ENCODE data around the gene SPATS2.

Gene SPATS2

DNA sequence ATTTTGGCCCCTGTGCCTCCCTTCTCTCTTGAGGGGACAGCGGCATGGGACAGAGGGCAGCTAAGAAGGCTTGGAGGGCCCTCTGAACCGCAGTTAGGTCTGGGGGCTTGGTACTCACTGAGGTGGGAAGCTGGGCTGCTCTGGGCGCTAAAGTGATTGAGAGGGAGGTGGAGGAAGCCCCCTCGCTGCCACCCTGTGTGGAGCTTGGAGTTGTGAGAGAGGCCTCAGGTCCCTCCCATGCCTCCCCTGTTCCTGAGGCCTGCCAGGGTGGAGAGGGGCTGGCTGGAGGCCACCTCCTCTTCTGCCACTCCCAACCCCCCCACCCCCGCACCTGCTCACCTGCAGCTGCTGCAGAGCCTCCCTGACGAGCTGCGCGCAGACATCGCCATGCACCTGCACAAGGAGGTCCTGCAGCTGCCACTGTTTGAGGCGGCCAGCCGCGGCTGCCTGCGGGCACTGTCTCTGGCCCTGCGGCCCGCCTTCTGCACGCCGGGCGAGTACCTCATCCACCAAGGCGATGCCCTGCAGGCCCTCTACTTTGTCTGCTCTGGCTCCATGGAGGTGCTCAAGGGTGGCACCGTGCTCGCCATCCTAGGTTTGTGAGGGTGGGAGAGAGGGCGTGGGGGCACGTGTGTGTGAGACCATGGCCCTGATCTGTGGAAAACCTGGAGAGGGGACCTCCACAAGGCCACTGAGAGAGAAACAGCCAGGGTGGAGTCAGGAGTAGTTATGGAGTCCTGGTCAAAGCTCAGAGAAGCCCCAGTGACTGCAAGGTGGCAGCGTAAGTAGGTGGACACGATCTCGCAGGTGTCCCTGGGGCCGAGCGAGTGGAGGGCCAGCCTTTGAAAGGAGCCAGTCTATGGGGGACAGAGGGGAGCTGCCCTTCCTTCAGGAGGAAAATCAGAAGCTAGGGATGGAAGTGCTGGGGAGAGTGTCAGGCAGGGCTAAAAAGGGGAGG lies 182.8 kb downstream of the SPATS2 start:
- Mint-ChIP-seq H3K27me3 (peaks cover 2% of the 10 kb centered on the region), H3K4me3 (peak overlapping the region; percentile 51), H3K27ac (peak overlapping the region; percentile 83), H3K9me3 (no peaks in the 10 kb centered on the region), H3K36me3 (no peaks in the 10 kb centered on the region), H3K4me1 (peaks cover 9% of the 10 kb centered on the region)

DNA sequence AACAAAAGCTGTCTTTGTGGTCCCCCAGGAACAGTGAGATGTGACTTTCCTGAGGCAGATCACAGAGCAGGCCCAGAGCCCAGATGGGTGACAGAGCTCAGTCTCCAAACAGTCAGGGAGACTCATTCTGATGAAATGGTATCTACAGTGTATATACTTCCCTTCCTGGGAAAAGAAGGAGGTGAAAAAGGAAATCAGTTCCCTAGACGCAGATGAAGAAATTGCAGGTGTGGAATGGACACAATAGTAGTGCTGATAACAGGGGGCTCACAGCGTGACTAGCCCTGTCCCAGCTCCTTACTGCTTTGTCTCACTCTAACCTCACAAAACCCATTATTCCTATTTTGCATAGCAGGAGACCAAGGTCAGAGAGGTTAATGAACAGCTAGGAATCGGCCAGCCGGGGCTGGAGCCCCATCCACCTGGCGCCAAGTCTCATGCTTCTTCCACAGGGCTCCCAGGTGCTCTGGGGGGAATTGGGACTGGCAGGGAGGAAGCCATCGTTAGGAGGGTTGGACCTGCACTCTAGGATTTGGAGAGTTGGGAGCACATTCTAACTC lies 183.5 kb downstream of the SPATS2 start:
- no peaks in the 10 kb centered on the region for H3K36me3 Mint-ChIP-seq

DNA sequence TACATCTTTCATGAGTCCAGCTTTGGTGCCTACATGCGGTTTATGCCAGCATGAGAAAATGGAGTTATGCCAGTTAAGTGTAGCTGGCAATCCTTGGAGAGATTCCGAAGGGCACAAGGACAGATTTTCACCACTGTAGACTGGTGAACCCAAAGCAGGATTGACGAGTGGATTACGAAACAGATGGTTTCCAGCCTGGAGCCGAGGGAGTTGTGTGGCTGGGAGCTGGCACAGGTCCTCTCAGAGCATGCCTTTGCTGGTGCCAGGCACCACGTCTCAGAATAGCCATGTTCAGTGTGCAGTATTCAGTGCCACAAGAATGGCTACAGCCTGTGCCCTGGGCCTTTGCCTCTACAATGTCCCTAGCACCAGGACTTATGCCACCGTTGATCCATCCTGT lies 184.8 kb downstream of the SPATS2 start:
- no peaks in the 10 kb centered on the region for H3K9me3 Mint-ChIP-seq
- peaks cover 2% of the 10 kb centered on the region for H3K27me3 Mint-ChIP-seq
- H3K36me3 Mint-ChIP-seq, result no peaks in the 10 kb centered on the region
- H3K27ac Mint-ChIP-seq, result no peak overlapping the region
- no peak overlapping the region for H3K4me3 Mint-ChIP-seq
- peaks cover 12% of the 10 kb centered on the region for H3K4me1 Mint-ChIP-seq

More for the DNA sequence above, 183.5 kb downstream of the SPATS2 start:
- Mint-ChIP-seq H3K4me1 (peaks cover 9% of the 10 kb centered on the region), H3K27ac (no peak overlapping the region), H3K4me3 (no peak overlapping the region), H3K9me3 (no peaks in the 10 kb centered on the region), H3K27me3 (peaks cover 2% of the 10 kb centered on the region)

DNA sequence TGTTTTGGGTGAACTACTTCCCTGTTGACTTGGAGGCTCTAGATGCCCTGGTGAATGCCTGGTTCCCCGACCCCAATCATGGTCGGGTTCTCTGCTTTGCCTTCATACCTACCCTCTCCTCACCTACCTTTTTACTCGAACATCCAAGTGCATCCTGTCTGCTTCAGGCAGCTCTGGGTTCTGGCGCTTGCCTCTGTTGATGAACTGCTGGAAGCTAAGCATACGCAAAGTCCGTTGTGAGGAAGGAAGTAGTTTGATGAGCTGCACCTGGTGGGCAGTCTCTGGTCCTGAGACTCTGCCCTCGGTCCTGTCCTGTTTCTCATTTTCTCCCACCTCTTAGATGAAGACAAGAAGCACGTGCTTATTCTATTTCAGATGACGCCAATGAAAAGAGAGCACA lies 185.2 kb downstream of the SPATS2 start:
- H3K27ac Mint-ChIP-seq, result no peak overlapping the region
- H3K9me3 Mint-ChIP-seq, result no peaks in the 10 kb centered on the region
- no peaks in the 10 kb centered on the region for H3K36me3 Mint-ChIP-seq
- H3K4me1 Mint-ChIP-seq, result peaks cover 12% of the 10 kb centered on the region
- H3K4me3 Mint-ChIP-seq, result no peak overlapping the region
- peaks cover 2% of the 10 kb centered on the region for H3K27me3 Mint-ChIP-seq

DNA sequence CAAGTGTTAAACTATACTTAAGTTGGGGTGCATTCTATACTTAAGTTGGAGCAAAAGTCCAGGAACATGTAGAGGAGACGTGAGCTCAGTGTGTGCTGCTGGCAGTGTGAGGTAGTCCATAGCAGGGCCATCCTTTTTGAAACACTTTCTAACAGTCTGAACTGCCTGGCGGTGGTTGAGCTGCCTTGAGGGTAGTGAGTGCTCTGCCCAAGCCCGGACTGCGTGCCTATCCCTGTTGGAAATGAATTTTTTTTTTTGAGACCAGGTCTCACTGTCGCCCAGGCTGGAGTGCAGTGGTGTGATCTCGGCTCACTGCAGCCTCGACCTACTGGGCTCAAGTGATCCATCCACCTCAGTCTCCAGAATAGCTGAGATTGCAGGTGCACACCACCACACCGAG lies 185.6 kb downstream of the SPATS2 start:
- Mint-ChIP-seq H3K36me3 (no peaks in the 10 kb centered on the region), H3K4me1 (peaks cover 12% of the 10 kb centered on the region), H3K27me3 (peaks cover 2% of the 10 kb centered on the region), H3K4me3 (no peak overlapping the region), H3K27ac (no peak overlapping the region), H3K9me3 (no peaks in the 10 kb centered on the region)

DNA sequence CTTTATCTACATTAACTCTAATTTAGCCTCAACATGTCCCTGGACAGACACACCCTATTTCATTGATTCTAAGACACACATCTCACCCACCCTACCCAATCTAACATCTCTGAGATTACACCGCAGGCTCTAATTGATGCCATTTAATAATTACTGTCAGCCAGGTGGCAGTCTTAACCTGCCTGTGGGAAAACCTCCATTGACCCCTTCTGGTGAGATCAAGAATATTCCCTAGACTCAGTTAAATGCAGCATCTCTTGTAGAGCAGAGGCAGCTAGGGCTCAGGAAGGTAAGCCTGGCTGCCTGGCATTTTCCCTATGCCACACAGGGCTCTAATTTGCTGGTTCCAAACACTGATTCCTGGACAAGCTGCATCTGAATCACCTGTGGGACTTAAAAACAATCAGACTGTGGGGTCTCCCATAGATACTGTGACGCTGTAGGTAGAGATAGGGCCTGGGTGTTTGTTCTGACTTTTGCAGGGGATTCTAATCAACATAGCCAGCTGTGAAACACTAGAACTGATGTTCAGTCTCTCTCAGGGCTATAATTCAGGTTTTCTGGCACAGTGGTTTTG lies 186.3 kb downstream of the SPATS2 start:
- Mint-ChIP-seq H3K4me1 (peaks cover 7% of the 10 kb centered on the region), H3K9me3 (no peaks in the 10 kb centered on the region), H3K36me3 (no peaks in the 10 kb centered on the region), H3K4me3 (no peak overlapping the region), H3K27me3 (no peaks in the 10 kb centered on the region), H3K27ac (peak overlapping the region; percentile 43)

DNA sequence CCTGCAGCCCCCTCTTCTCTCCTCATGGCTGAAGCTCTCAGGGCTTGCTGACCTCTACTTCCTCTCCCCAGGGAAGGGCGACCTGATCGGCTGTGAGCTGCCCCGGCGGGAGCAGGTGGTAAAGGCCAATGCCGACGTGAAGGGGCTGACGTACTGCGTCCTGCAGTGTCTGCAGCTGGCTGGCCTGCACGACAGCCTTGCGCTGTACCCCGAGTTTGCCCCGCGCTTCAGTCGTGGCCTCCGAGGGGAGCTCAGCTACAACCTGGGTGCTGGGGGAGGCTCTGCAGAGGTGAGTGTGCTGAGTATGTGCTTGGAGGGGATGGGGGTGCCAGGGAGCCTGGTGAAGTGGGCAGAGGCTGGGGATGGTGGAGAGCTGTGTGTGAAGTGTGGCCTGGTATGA lies 187.0 kb downstream of the SPATS2 start:
- Mint-ChIP-seq H3K9me3 (no peaks in the 10 kb centered on the region), H3K4me3 (no peak overlapping the region), H3K4me1 (peaks cover 4% of the 10 kb centered on the region)

DNA sequence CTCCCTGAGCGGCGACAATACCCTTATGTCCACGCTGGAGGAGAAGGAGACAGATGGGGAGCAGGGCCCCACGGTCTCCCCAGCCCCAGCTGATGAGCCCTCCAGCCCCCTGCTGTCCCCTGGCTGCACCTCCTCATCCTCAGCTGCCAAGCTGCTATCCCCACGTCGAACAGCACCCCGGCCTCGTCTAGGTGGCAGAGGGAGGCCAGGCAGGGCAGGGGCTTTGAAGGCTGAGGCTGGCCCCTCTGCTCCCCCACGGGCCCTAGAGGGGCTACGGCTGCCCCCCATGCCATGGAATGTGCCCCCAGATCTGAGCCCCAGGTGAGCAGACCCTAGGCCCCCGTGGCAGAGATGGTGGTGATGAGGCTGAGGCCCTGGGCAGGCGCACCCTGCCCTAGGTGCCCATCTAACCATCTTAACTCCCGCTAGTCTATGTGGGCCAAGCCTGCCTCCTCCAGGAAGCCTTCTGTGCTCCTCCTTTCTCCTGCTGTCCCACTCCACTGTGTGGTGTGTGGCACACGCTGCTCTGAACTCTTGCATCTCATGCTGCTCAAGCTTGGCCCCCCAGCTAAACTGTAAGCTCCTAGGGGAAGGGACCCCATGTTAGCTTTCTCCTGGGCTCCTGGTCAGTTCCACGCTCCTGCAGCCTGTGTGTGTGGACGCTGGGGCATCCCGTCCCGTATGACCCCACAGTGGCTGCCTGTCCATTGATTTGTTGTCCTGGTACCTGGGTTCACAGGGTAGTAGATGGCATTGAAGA lies 188.5 kb downstream of the SPATS2 start:
- Mint-ChIP-seq H3K9me3 (no peaks in the 10 kb centered on the region), H3K27ac (no peak overlapping the region), H3K4me3 (no peak overlapping the region), H3K36me3 (peaks cover 7% of the 10 kb centered on the region), H3K4me1 (peaks cover 10% of the 10 kb centered on the region), H3K27me3 (no peaks in the 10 kb centered on the region)

More for the DNA sequence above, 187.0 kb downstream of the SPATS2 start:
- no peaks in the 10 kb centered on the region for H3K27me3 Mint-ChIP-seq
- H3K27ac Mint-ChIP-seq, result no peak overlapping the region
- H3K36me3 Mint-ChIP-seq, result peaks cover under 1% of the 10 kb centered on the region

DNA sequence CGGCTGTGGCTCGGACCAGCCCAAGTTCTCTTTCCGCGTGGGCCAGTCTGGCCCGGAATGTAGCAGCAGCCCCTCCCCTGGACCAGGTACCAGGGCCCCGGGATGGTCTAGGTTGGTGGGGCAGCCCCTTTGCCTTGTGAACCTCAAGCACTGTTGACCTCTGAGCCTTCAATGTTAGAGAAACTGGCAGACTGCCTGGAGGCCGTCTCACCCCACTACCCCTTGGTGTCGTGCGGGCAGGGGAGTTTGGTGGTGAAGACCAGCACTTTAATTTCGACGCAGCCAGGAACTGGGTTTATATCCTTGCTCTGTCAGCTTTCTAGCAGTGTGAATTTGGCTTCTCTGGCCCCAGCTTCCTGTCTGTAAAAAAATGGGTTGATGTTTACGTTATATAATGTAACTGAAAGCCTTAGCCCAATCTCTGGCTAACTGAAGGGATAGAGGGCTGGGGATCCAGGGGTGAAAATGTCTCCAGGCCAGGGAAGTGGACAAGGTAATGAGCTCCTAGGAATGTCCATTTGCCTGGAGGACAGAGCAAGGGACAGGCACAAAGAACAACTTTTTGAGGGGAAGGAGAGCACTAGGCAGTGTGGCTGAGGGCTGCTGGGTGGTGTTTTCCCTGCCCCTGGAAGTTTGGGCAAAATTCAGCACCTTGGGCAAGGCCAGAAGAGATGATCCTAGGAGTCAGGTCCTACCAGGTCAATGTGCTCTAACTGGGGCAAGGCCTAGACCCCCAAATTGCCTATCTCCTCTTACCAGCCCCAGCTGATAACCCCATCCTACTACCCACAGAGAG lies 189.3 kb downstream of the SPATS2 start:
- no peak overlapping the region for H3K4me3 Mint-ChIP-seq
- H3K4me1 Mint-ChIP-seq, result peaks cover 12% of the 10 kb centered on the region
- no peak overlapping the region for H3K27ac Mint-ChIP-seq
- H3K27me3 Mint-ChIP-seq, result no peaks in the 10 kb centered on the region
- H3K9me3 Mint-ChIP-seq, result no peaks in the 10 kb centered on the region
- H3K36me3 Mint-ChIP-seq, result peaks cover 8% of the 10 kb centered on the region

DNA sequence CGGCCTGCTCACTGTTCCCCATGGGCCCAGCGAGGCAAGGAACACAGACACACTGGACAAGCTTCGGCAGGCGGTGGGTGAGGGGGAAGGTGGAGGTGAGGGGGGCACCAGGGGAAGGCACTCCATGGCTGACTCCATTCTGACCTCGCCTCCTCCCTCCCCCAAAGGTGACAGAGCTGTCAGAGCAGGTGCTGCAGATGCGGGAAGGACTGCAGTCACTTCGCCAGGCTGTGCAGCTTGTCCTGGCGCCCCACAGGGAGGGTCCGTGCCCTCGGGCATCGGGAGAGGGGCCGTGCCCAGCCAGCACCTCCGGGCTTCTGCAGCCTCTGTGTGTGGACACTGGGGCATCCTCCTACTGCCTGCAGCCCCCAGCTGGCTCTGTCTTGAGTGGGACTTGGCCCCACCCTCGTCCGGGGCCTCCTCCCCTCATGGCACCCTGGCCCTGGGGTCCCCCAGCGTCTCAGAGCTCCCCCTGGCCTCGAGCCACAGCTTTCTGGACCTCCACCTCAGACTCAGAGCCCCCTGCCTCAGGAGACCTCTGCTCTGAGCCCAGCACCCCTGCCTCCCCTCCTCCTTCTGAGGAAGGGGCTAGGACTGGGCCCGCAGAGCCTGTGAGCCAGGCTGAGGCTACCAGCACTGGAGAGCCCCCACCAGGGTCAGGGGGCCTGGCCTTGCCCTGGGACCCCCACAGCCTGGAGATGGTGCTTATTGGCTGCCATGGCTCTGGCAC lies 190.1 kb downstream of the SPATS2 start:
- no peaks in the 10 kb centered on the region for H3K9me3 Mint-ChIP-seq
- no peak overlapping the region for H3K27ac Mint-ChIP-seq
- no peak overlapping the region for H3K4me3 Mint-ChIP-seq
- H3K36me3 Mint-ChIP-seq, result peaks cover 12% of the 10 kb centered on the region
- no peaks in the 10 kb centered on the region for H3K27me3 Mint-ChIP-seq
- H3K4me1 Mint-ChIP-seq, result peaks cover 12% of the 10 kb centered on the region

DNA sequence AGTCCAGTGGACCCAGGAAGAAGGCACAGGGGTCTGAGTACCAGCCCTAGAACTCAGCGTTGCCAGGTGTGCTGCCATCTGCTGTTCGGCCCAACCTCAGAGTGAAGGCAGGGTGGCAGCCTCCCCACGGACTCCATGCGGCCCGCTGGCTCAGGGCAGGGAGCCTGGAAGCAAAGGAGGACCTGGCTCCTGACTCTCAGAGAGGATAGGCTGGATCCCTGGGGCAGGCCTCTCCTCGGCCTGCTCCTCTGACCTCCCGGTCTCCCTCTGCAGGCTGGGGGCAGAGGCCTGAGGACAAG lies 190.6 kb downstream of the SPATS2 start:
- Mint-ChIP-seq H3K27me3 (no peaks in the 10 kb centered on the region), H3K4me3 (no peak overlapping the region), H3K36me3 (peaks cover 12% of the 10 kb centered on the region), H3K9me3 (no peaks in the 10 kb centered on the region), H3K27ac (no peak overlapping the region), H3K4me1 (peaks cover 12% of the 10 kb centered on the region)

DNA sequence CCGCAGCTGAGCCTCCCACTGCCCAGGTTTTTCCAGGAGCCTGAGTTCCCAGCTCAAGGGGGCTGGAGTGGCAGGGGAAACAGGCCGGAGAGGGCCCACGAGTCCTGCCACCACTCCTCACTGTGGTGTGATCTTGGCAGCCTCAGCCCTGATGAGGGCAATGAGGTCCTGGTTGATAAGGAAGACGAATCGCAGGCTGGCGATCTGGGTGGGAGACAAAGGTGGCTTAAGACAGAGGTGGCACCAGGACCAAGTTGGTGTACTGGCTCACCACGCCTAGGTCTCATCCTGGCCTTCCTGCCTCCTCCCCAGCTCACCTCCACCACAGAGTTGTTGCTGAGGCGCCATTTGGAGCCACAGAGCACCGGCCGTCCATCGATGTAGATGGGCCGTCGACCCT lies 191.3 kb downstream of the SPATS2 start:
- H3K4me3 Mint-ChIP-seq, result no peak overlapping the region
- H3K9me3 Mint-ChIP-seq, result no peaks in the 10 kb centered on the region
- peaks cover 12% of the 10 kb centered on the region for H3K36me3 Mint-ChIP-seq
- H3K4me1 Mint-ChIP-seq, result peaks cover 12% of the 10 kb centered on the region
- H3K27me3 Mint-ChIP-seq, result no peaks in the 10 kb centered on the region
- no peak overlapping the region for H3K27ac Mint-ChIP-seq

DNA sequence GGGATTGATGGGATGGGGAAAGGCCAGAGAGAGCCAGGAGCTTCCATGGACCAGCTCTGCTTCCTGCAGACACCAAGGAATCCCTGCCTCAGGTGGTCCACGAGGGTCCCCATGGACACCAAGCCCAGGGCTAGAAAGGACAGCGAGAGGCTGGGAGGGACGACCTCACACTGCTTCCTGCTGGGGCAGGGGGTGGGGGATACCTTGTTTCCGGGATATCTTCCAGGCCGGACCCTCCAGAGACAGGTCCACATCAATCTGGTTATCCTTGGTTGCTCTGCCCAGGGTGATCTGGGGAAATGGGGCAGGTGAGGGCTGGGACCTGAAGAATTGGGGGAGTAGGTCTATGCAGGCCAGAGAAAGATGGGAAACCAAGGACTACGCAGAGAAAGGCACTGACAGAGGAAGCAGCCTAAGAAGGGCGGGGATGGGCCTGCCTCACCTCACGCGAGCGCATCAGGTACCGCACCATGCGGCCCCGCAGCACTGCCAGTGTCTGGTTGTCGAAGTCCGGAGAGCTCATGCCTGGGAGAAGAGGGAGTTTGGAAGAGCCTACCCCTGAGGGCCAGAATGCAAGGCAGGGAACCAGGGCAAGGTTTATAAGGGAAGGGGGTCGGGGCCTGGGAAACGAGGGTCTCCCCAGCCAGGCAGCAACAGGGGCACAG lies 191.9 kb downstream of the SPATS2 start:
- H3K4me3 Mint-ChIP-seq, result no peak overlapping the region
- H3K4me1 Mint-ChIP-seq, result peaks cover 17% of the 10 kb centered on the region
- H3K27ac Mint-ChIP-seq, result no peak overlapping the region
- no peaks in the 10 kb centered on the region for H3K9me3 Mint-ChIP-seq
- peaks cover 13% of the 10 kb centered on the region for H3K36me3 Mint-ChIP-seq
- H3K27me3 Mint-ChIP-seq, result no peaks in the 10 kb centered on the region

DNA sequence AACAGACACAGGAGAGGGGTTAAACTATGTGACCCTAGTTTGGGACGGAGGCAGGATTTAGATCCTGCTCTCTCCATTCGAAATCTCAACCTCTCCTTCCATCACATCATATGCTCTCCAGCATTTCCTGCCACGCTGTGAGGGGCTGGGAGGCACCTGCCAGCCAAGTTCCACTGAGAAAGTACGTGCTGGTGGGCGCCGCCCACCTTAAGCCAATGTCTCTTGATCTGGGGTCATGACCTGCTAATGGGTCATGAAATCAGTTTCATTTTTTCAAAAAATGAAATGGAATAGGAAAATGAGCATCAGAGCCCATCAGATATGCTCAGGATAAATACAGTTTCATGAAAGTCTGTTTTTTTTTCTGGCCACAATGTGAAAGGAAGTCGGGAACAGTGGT lies 193.4 kb downstream of the SPATS2 start:
- peaks cover 33% of the 10 kb centered on the region for H3K4me1 Mint-ChIP-seq
- no peak overlapping the region for H3K4me3 Mint-ChIP-seq
- peaks cover 13% of the 10 kb centered on the region for H3K36me3 Mint-ChIP-seq
- H3K27ac Mint-ChIP-seq, result no peak overlapping the region
- no peaks in the 10 kb centered on the region for H3K9me3 Mint-ChIP-seq
- H3K27me3 Mint-ChIP-seq, result no peaks in the 10 kb centered on the region

All from activated naive CD4-positive, alpha-beta T cell treated with anti-CD3 and anti-CD28 coated beads, Interleukin-2, amount 50 U/mL, for 24 hours (primary cell).